GM12878 (cell line): ENCODE data around the gene LAMP5. TPM values are rescaled to one million over a fixed set of nuclear protein-coding genes. Genes with fewer than 3 reads are reported as not detected.

Experiments used
- ATAC-seq: fragments of 200-7000 bp; cut with Tn5 transposase; 3 replicates; pipeline ENCODE4 v1.9.1; 2020; ENCODE audit warnings: mild to moderate bottlenecking, moderate library complexity
- BruUV-seq: library from RNA; stranded (reverse); fragments of 400-500 nt; replicated peaks from 2 replicates; lab custom pipeline; 2021; lab: Mats Ljungman, UMichigan
- CTCF ChIA-PET: fragments of 300-600 bp; sonication (Branson Sonifier 250); formaldehyde crosslinking; extraction: SDS; loops from one replicate; lab custom pipeline; 2021; ENCODE audit warnings: inconsistent platforms; lab: Yijun Ruan, JAX
- POLR2A ChIA-PET: fragments of 350-600 bp; formaldehyde crosslinking; extraction: SDS; loops from one replicate; lab custom pipeline; 2021; ENCODE audit warnings: inconsistent platforms; lab: Charles Lee
- RAD21 ChIA-PET: fragments of 300-600 bp; sonication (Branson Sonifier 250); formaldehyde crosslinking; loops from one replicate; lab custom pipeline; 2023; ENCODE audit warnings: antibody characterized with exemption; ENCODE audit not compliant: unreplicated experiment; lab: Charles Lee
- SMC1A ChIA-PET: fragments of 300-600 bp; sonication (Branson Sonifier 250); formaldehyde crosslinking; loops from one replicate; lab custom pipeline; 2023; ENCODE audit not compliant: unreplicated experiment, uncharacterized antibody; lab: Charles Lee
- DNase-seq: peaks from one replicate; pipeline ENCODE4 v3.0.0-alpha.2; 2011; ENCODE audit warnings: low read depth, low spot score
- FAIRE-seq: peaks from 3 replicates; lab custom pipeline; 2011; peaks lifted over from hg19 to GRCh38; lab: Jason Lieb, UNC
- H2AFZ ChIP-seq: 2 replicates; pipeline ENCODE4 v1.6.0; 2011; ENCODE audit warnings: low read depth, low read length, control low read depth; ENCODE audit not compliant: control insufficient read depth
- H3K27ac ChIP-seq: 2 replicates; pipeline ENCODE4 v1.5.1; 2011; ENCODE audit warnings: control low read depth; ENCODE audit not compliant: control insufficient read depth, insufficient read depth
- H3K27me3 ChIP-seq, 2 experiments: replicated peaks in 1 of 2; 2 replicates each; pipeline versions ENCODE4 v1.6.0 to v1.6.1; 2011; ENCODE audit warnings: low read length in 1 of 2; ENCODE audit not compliant: control insufficient read depth in 2 of 2, insufficient read depth in 2 of 2
- H3K36me3 ChIP-seq, 2 experiments: 2 replicates each; pipeline ENCODE4 v1.5.1; 2011; ENCODE audit warnings: low read length in 1 of 2; ENCODE audit not compliant: control insufficient read depth in 2 of 2, insufficient read depth in 2 of 2
- H3K4me1 ChIP-seq: 2 replicates; pipeline ENCODE4 v1.6.1; 2011; ENCODE audit warnings: mild to moderate bottlenecking, low read length, moderate library complexity, mixed read lengths; ENCODE audit not compliant: control insufficient read depth, insufficient read depth
- H3K4me2 ChIP-seq: 2 replicates; pipeline ENCODE4 v1.6.0; 2011; ENCODE audit warnings: control low read depth; ENCODE audit not compliant: control insufficient read depth, insufficient read depth
- H3K4me3 ChIP-seq: fragments of 200-600 bp; sonication (generic); 2 replicates; pipeline ENCODE4 v1.5.1; 2016
- H3K79me2 ChIP-seq: 2 replicates; pipeline ENCODE4 v1.6.0; 2011; ENCODE audit warnings: low read length; ENCODE audit not compliant: control insufficient read depth, insufficient read depth
- H3K9ac ChIP-seq: 2 replicates; pipeline ENCODE4 v1.8.0; 2011; ENCODE audit warnings: low read length, control low read depth, mixed read lengths; ENCODE audit not compliant: control insufficient read depth, insufficient read depth
- H3K9me3 ChIP-seq: replicated peaks from 3 replicates; pipeline ENCODE4 v1.5.1; 2011; ENCODE audit warnings: mild to moderate bottlenecking, low read length; ENCODE audit not compliant: control insufficient read depth, insufficient read depth
- H4K20me1 ChIP-seq: 2 replicates; pipeline ENCODE4 v1.6.0; 2011; ENCODE audit not compliant: control insufficient read depth, insufficient read depth
- CBX3 ChIP-seq: fragments of 200-600 bp; sonication (generic); IDR thresholded peaks from 2 replicates; pipeline ENCODE4 v1.6.1; 2016; ENCODE audit warnings: low read depth, borderline replicate concordance
- CBX5 ChIP-seq: sonication (generic); IDR thresholded peaks from 2 replicates; pipeline ENCODE4 v1.6.1; 2016; ENCODE audit warnings: low read depth, moderate library complexity, mild to moderate bottlenecking, inconsistent platforms
- CREM ChIP-seq: IDR thresholded peaks from 2 replicates; pipeline ENCODE4 v1.6.1; 2014; ENCODE audit warnings: antibody characterized with exemption, low read depth
- HDAC2 ChIP-seq: fragments of 200-600 bp; sonication (generic); IDR thresholded peaks from 2 replicates; pipeline ENCODE4 v1.6.1; 2017
- HDAC6 ChIP-seq: fragments of 200-600 bp; sonication (generic); IDR thresholded peaks from one replicate; pipeline ENCODE4 v1.8.0; 2017; ENCODE audit warnings: antibody characterized with exemption; ENCODE audit not compliant: unreplicated experiment
- KAT2A ChIP-seq: conservative IDR thresholded peaks from 2 replicates; pipeline ENCODE4 v1.6.1; 2011; ENCODE audit warnings: low read depth, low read length; ENCODE audit not compliant: control insufficient read depth
- MTA2 ChIP-seq: fragments of 450-650 bp; IDR thresholded peaks from 2 replicates; pipeline ENCODE4 v1.6.1; 2016; ENCODE audit warnings: low read depth, mild to moderate bottlenecking, moderate library complexity
- NFIC ChIP-seq: IDR thresholded peaks from 2 replicates; pipeline ENCODE4 v1.6.1; 2012; ENCODE audit warnings: low read depth, mild to moderate bottlenecking, inconsistent platforms, low read length, moderate library complexity
- NR2F1 ChIP-seq: fragments of 450-650 bp; conservative IDR thresholded peaks from 2 replicates; pipeline ENCODE4 v1.6.1; 2017; ENCODE audit warnings: mild to moderate bottlenecking
- SMAD5 ChIP-seq: IDR thresholded peaks from 2 replicates; pipeline ENCODE4 v1.6.1; 2016; ENCODE audit warnings: antibody characterized with exemption, low read depth
- SMC3 ChIP-seq: IDR thresholded peaks from 2 replicates; pipeline ENCODE4 v1.6.1; 2011; ENCODE audit warnings: low read length, improper control_type of control experiment, borderline replicate concordance
- SPI1 ChIP-seq: IDR thresholded peaks from 2 replicates; pipeline ENCODE4 v1.6.1; 2011; ENCODE audit warnings: low read depth, mild to moderate bottlenecking, low read length, moderate library complexity, borderline replicate concordance; ENCODE audit not compliant: insufficient read depth
- STAT1 ChIP-seq: fragments of 450-650 bp; conservative IDR thresholded peaks from 2 replicates; pipeline ENCODE4 v1.6.1; 2014; ENCODE audit warnings: antibody characterized with exemption, mild to moderate bottlenecking
- YBX1 ChIP-seq: fragments of 450-650 bp; IDR thresholded peaks from 2 replicates; pipeline ENCODE4 v1.6.1; 2016; ENCODE audit warnings: antibody characterized with exemption
- ZBED1 ChIP-seq: IDR thresholded peaks from 2 replicates; pipeline ENCODE4 v1.6.1; 2016; ENCODE audit warnings: borderline replicate concordance
- ZNF274 ChIP-seq: IDR thresholded peaks from one replicate; pipeline ENCODE4 v1.8.0; 2011; ENCODE audit not compliant: insufficient read length, insufficient read depth
- WGBS: methylation state at CpG from one replicate; pipeline ENCODE4 v1.1.6; 2016; ENCODE audit warnings: low lambda C conversion rate; ENCODE audit not compliant: insufficient replicate concordance, insufficient coverage; ENCODE audit errors: missing lambda C conversion rate; 5-methylcytosine and 5-hydroxymethylcytosine counted together
- in situ Hi-C: fragments of 300-500 bp; cut with MboI; formaldehyde crosslinking; loops from 9 replicates; pipeline ENCODE4 v1.14.3; 2018; ENCODE audit warnings: mixed read lengths
- intact Hi-C: fragments of 100-400 bp; cut with micrococcal nuclease; formaldehyde crosslinking; loops from one replicate; pipeline ENCODE4 v1.14.2; 2022; ENCODE audit not compliant: unreplicated experiment
- polyA plus RNA-seq, 11 experiments: library from polyadenylated mRNA; depleted of rRNA in 4 of 11; unstranded in 6 of 11; stranded (reverse) in 5 of 11; fragments of >200 nt; fragmentation: Nextera tagmentation in 4 of 11; fragmentation: Illumina TruSeq in 1 of 11; extraction: Ambion mirVana in 4 of 11; extraction: Trizol in 1 of 11; gene quantifications; 1 replicate in 1 of 11; 2 replicates in 10 of 11; pipeline versions ENCODE4 v1.2.1 to v1.2.3, GENCODE V29; 2011 to 2016; ENCODE audit warnings: inconsistent platforms in 2 of 11, missing spikeins in 2 of 11, low read depth in 1 of 11
- total RNA-seq, 4 experiments: library from RNA; depleted of rRNA in 3 of 4; stranded (reverse); fragments of >200 nt in 3 of 4; fragmentation: Illumina TruSeq in 1 of 4; extraction: Trizol in 1 of 4; gene quantifications; 2 replicates each; pipeline versions ENCODE4 v1.2.1 to v1.2.3, GENCODE V29; 2013 to 2021
- TF ChIP-seq, protein P1 (sequence below): fragments of 450-650 bp; IDR thresholded peaks from 2 replicates; pipeline ENCODE4 v1.6.1; 2017; ENCODE audit warnings: mild to moderate bottlenecking, moderate library complexity
- TF ChIP-seq, protein P2 (sequence below), 3 experiments: IDR thresholded peaks in 2 of 3; conservative IDR thresholded peaks in 1 of 3; 2 replicates each; pipeline ENCODE4 v1.5.1; 2011; ENCODE audit warnings: low read depth in 3 of 3, low read length in 3 of 3, mild to moderate bottlenecking in 3 of 3, control low read depth in 2 of 3, moderate library complexity in 2 of 3, inconsistent platforms in 1 of 3, mixed read lengths in 1 of 3; ENCODE audit not compliant: control insufficient read depth in 2 of 3, insufficient read depth in 1 of 3; ENCODE audit errors: extremely low read depth in 1 of 3
- TF ChIP-seq, protein P3 (sequence below): IDR thresholded peaks from 2 replicates; pipeline ENCODE4 v1.6.1; 2011; ENCODE audit warnings: mild to moderate bottlenecking, low read depth, low read length, moderate library complexity; ENCODE audit not compliant: insufficient replicate concordance

Gene LAMP5
- total and polyA plus RNA-seq, 10 of the 15 experiments (the other 5 are each of a cell fraction or from before 2014, with no cell fraction given) = 0.10 to 0.56 (median 0.49) TPM; not detected in 1

DNA sequence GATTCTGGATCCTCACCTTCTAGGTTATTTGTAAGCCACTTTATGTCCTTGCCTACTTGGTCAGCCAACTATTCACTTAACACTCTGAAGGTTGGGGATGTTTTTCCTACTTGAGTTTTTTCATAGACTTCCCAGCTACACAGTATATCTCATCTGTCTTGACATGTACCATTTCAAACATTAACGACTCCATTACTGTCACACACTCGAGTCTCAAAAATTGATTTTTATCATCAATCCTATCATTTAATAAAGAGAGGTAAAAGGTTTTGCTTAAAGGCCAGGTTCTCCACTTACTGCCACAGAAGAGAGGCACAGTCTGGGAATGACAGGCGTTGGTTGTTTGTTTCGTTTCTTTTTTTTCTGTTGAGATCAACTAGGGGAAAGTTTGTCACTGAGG, 38.2 kb upstream of the LAMP5 start (continued):
- no peak for TF ChIP-seq NFIC
- no peak for TF ChIP-seq MTA2
- no peak for TF ChIP-seq SMC3

DNA sequence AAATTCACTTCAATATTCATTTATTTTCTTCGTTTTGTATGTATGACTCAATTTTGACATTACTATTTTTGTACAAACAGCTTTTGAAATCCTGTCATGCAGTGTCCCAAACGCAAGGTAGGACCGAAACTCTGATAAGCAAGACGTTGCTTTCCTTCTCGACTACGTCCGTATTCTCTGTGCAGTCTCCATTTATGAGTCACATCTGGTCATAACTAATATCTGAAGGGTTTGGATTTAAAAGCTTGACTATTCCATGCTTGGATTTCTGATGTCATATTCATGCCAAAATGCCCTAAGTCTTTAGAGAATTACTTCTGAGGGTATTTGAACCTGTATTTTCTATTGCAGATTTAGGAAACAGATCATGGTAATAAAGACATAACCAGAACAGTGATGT, 37.8 kb upstream of the LAMP5 start:
- Histone ChIP-seq H3K79me2 (no peaks in the 10 kb centered on the region), H3K36me3 (no peaks in the 10 kb centered on the region), H4K20me1 (no peaks in the 10 kb centered on the region), H3K4me1 (0 out of 2 replicates have a peak, but pooled peaks cover 1% of the 10 kb centered on the region), H3K4me2 (no peak overlapping the region), H3K9ac (no peak overlapping the region), H3K27me3 (no peaks in the 10 kb centered on the region), H2AFZ (no peak overlapping the region), H3K9me3 (no peaks in the 10 kb centered on the region), H3K27ac (no peak overlapping the region), H3K4me3 (no peak overlapping the region)
- BruUV-seq = no TSS peak
- SMC1A ChIA-PET = no interaction called here
- no peak for DNase-seq
- CTCF ChIA-PET = interaction anchor here (1.2 to 1.8 kb wide), 3 partner anchors 8 to 134 kb away, joined by 3 to 8 read pairs (median 4); no protein-coding TSS in a partner anchor
- no peak for ATAC-seq
- POLR2A ChIA-PET = no interaction called here
- in situ Hi-C loops (no loop called here), intact Hi-C loops (no loop called here)
- 24% methylated on average over 7 of the region's 7 CpGs for WGBS
- RAD21 ChIA-PET = no interaction called here
- FAIRE-seq = no peak
- TF ChIP-seq NR2F1 (no peak), HDAC2 (no peak), CBX5 (no peak), SPI1 (no peak), HDAC6 (no peak), ZBED1 (no peak), CBX3 (no peak), SMAD5 (no peak), KAT2A (no peak), CREM (no peak), STAT1 (no peak), ZNF274 (no peak), YBX1 (no peak)
- TF ChIP-seq, protein P1, sequence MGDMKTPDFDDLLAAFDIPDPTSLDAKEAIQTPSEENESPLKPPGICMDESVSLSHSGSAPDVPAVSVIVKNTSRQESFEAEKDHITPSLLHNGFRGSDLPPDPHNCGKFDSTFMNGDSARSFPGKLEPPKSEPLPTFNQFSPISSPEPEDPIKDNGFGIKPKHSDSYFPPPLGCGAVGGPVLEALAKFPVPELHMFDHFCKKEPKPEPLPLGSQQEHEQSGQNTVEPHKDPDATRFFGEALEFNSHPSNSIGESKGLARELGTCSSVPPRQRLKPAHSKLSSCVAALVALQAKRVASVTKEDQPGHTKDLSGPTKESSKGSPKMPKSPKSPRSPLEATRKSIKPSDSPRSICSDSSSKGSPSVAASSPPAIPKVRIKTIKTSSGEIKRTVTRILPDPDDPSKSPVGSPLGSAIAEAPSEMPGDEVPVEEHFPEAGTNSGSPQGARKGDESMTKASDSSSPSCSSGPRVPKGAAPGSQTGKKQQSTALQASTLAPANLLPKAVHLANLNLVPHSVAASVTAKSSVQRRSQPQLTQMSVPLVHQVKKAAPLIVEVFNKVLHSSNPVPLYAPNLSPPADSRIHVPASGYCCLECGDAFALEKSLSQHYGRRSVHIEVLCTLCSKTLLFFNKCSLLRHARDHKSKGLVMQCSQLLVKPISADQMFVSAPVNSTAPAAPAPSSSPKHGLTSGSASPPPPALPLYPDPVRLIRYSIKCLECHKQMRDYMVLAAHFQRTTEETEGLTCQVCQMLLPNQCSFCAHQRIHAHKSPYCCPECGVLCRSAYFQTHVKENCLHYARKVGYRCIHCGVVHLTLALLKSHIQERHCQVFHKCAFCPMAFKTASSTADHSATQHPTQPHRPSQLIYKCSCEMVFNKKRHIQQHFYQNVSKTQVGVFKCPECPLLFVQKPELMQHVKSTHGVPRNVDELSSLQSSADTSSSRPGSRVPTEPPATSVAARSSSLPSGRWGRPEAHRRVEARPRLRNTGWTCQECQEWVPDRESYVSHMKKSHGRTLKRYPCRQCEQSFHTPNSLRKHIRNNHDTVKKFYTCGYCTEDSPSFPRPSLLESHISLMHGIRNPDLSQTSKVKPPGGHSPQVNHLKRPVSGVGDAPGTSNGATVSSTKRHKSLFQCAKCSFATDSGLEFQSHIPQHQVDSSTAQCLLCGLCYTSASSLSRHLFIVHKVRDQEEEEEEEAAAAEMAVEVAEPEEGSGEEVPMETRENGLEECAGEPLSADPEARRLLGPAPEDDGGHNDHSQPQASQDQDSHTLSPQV = no peak
- TF ChIP-seq, protein P2, sequence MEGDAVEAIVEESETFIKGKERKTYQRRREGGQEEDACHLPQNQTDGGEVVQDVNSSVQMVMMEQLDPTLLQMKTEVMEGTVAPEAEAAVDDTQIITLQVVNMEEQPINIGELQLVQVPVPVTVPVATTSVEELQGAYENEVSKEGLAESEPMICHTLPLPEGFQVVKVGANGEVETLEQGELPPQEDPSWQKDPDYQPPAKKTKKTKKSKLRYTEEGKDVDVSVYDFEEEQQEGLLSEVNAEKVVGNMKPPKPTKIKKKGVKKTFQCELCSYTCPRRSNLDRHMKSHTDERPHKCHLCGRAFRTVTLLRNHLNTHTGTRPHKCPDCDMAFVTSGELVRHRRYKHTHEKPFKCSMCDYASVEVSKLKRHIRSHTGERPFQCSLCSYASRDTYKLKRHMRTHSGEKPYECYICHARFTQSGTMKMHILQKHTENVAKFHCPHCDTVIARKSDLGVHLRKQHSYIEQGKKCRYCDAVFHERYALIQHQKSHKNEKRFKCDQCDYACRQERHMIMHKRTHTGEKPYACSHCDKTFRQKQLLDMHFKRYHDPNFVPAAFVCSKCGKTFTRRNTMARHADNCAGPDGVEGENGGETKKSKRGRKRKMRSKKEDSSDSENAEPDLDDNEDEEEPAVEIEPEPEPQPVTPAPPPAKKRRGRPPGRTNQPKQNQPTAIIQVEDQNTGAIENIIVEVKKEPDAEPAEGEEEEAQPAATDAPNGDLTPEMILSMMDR (IDR thresholded peaks at IDR 0.05 in 2 of 3, conservative IDR thresholded peaks at IDR 0.05 in 1 of 3; ENCODE audit: control insufficient read depth in 2 of 3, extremely low read depth in 1 of 3, insufficient read depth in 1 of 3, low read depth in 3 of 3, low read length in 3 of 3) = no peak
- TF ChIP-seq, protein P3, sequence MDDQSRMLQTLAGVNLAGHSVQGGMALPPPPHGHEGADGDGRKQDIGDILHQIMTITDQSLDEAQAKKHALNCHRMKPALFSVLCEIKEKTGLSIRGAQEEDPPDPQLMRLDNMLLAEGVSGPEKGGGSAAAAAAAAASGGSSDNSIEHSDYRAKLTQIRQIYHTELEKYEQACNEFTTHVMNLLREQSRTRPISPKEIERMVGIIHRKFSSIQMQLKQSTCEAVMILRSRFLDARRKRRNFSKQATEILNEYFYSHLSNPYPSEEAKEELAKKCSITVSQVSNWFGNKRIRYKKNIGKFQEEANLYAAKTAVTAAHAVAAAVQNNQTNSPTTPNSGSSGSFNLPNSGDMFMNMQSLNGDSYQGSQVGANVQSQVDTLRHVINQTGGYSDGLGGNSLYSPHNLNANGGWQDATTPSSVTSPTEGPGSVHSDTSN = no peak
